ENCODE results near the gene MSL1. TPM values are rescaled to one million over a fixed set of nuclear protein-coding genes. Genes with fewer than 3 reads are reported as not detected.

The MSL1 gene
- total RNA-seq, 2 experiments from 2014 or later: 81.7 to 89.6 TPM

- no peak overlapping the region for H3K4me3 Mint-ChIP-seq
- H3K36me3 Mint-ChIP-seq (ENCODE audit: low read depth): peaks cover 5% of the 10 kb centered on the region
- CTCF ChIA-PET: no interaction called here
- H3K27ac Mint-ChIP-seq: no peak overlapping the region
- POLR2A ChIA-PET: no interaction called here
- intact Hi-C loops (cut with DNase I, micrococcal nuclease): loop anchor here in 1 of 2 experiments (5.0 kb wide), 1 partner anchor 52 kb away; no protein-coding TSS in a partner anchor
- ATAC-seq (no peak), DNase-seq (no peak)
- no peaks in the 10 kb centered on the region for H3K27me3 Mint-ChIP-seq
- no peaks in the 10 kb centered on the region for H3K9me3 Mint-ChIP-seq (ENCODE audit: low read depth)
- peaks cover 20% of the 10 kb centered on the region for H3K4me1 Mint-ChIP-seq
These were observed 42.2 kb upstream of the MSL1 start for GRCh38 chr17:40079545-40079944.

- Mint-ChIP-seq H3K9me3 (ENCODE audit: low read depth) (no peaks in the 10 kb centered on the region), H3K27ac (peak overlapping the region; percentile 38), H3K4me3 (no peak overlapping the region)
These were observed 37.3 kb upstream of the MSL1 start for GRCh38 chr17:40084477-40084876.

GRCh38 chr17:40086150-40087044 lies 35.4 kb upstream of the MSL1 start:
- DNase-seq: peak; percentile 81
- no peak overlapping the region for H3K27ac Mint-ChIP-seq
- intact Hi-C loops (cut with DNase I, micrococcal nuclease): loop anchor here (1.0 kb wide), 1 partner anchor 73 kb away; no protein-coding TSS in a partner anchor
- peaks cover 11% of the 10 kb centered on the region for H3K36me3 Mint-ChIP-seq (ENCODE audit: low read depth)
- H3K9me3 Mint-ChIP-seq (ENCODE audit: low read depth): no peaks in the 10 kb centered on the region
- peaks cover 5% of the 10 kb centered on the region for H3K4me1 Mint-ChIP-seq
- POLR2A ChIA-PET: interaction anchor here (0.6 to 0.7 kb wide), 3 partner anchors 17 to 229 kb away, joined by 3 read pairs; no protein-coding TSS in a partner anchor
- ATAC-seq: peak; percentile 78
- CTCF ChIA-PET: interaction anchor here (0.6 to 2.6 kb wide), 31 partner anchors 9 to 569 kb away, joined by 3 to 31 read pairs (median 5); partner anchors contain the start of genes CSF3, MED24 and THRA
- H3K27me3 Mint-ChIP-seq: no peaks in the 10 kb centered on the region
- H3K4me3 Mint-ChIP-seq: no peak overlapping the region

More at GRCh38 chr17:40084477-40084876, 37.3 kb upstream of the MSL1 start:
- Mint-ChIP-seq H3K36me3 (ENCODE audit: low read depth) (peaks cover 11% of the 10 kb centered on the region), H3K4me1 (peaks cover 2% of the 10 kb centered on the region), H3K27me3 (no peaks in the 10 kb centered on the region)
- intact Hi-C loops (cut with DNase I, micrococcal nuclease): no loop called here
- CTCF ChIA-PET: interaction anchor here (0.5 to 2.6 kb wide), 6 partner anchors 9 to 57 kb away, joined by 3 to 31 read pairs (median 3); partner anchors contain the start of gene MED24
- DNase-seq: no peak
- POLR2A ChIA-PET: no interaction called here
- no peak for ATAC-seq

GRCh38 chr17:40087049-40087794 lies 34.5 kb upstream of the MSL1 start:
- no peaks in the 10 kb centered on the region for H3K27me3 Mint-ChIP-seq
- DNase-seq (no peak), ATAC-seq (no peak)
- ChIA-PET POLR2A (no interaction called here), CTCF (interaction anchor here (0.7 to 2.6 kb wide), 14 partner anchors 12 to 92 kb away, joined by 3 to 31 read pairs (median 7); partner anchors contain the start of genes MED24 and THRA)
- no peak overlapping the region for H3K4me3 Mint-ChIP-seq
- no peak overlapping the region for H3K27ac Mint-ChIP-seq
- H3K9me3 Mint-ChIP-seq (ENCODE audit: low read depth): no peaks in the 10 kb centered on the region
- peaks cover 8% of the 10 kb centered on the region for H3K4me1 Mint-ChIP-seq
- peaks cover 11% of the 10 kb centered on the region for H3K36me3 Mint-ChIP-seq (ENCODE audit: low read depth)
- intact Hi-C loops (cut with DNase I, micrococcal nuclease): no loop called here

GRCh38 chr17:40087903-40088718 lies 33.7 kb upstream of the MSL1 start:
- ATAC-seq (no peak), DNase-seq (no peak)
- Mint-ChIP-seq H3K36me3 (ENCODE audit: low read depth) (peaks cover 11% of the 10 kb centered on the region), H3K9me3 (ENCODE audit: low read depth) (no peaks in the 10 kb centered on the region), H3K27ac (no peak overlapping the region), H3K27me3 (no peaks in the 10 kb centered on the region), H3K4me3 (no peak overlapping the region), H3K4me1 (peaks cover 8% of the 10 kb centered on the region)
- POLR2A ChIA-PET: no interaction called here
- CTCF ChIA-PET: interaction anchor here (0.6 to 1.0 kb wide), 3 partner anchors 22 to 258 kb away, joined by 3 to 5 read pairs (median 3); no protein-coding TSS in a partner anchor
- intact Hi-C loops (cut with DNase I, micrococcal nuclease): no loop called here

- Mint-ChIP-seq H3K9me3 (ENCODE audit: low read depth) (no peaks in the 10 kb centered on the region), H3K27me3 (no peaks in the 10 kb centered on the region), H3K4me3 (no peak overlapping the region), H3K27ac (no peak overlapping the region), H3K4me1 (peaks cover 18% of the 10 kb centered on the region), H3K36me3 (ENCODE audit: low read depth) (peaks cover 16% of the 10 kb centered on the region)
- POLR2A ChIA-PET: no interaction called here
- intact Hi-C loops (cut with DNase I, micrococcal nuclease): no loop called here
- ATAC-seq: no peak
- no peak for DNase-seq
- CTCF ChIA-PET: interaction anchor here (1.8 kb wide), 1 partner anchor 24 kb away, joined by 8 read pairs; no protein-coding TSS in a partner anchor
These were observed 32.5 kb upstream of the MSL1 start for GRCh38 chr17:40089077-40089895.

- Mint-ChIP-seq H3K27ac (no peak overlapping the region), H3K27me3 (no peaks in the 10 kb centered on the region), H3K36me3 (ENCODE audit: low read depth) (peaks cover 22% of the 10 kb centered on the region), H3K4me1 (peaks cover 28% of the 10 kb centered on the region), H3K4me3 (no peak overlapping the region), H3K9me3 (ENCODE audit: low read depth) (no peaks in the 10 kb centered on the region)
- ATAC-seq (no peak), DNase-seq (no peak)
- intact Hi-C loops (cut with DNase I, micrococcal nuclease): loop anchor here in 1 of 2 experiments (10.0 kb wide), 1 partner anchor 316 kb away; no protein-coding TSS in a partner anchor
- ChIA-PET CTCF (interaction anchor here (0.5 to 1.8 kb wide), 3 partner anchors 23 to 78 kb away, joined by 3 to 8 read pairs (median 3); partner anchors contain the start of gene THRA), POLR2A (interaction anchor here (0.6 kb wide), 1 partner anchor 39 kb away, joined by 4 read pairs; no protein-coding TSS in a partner anchor)
These were observed 31.3 kb upstream of the MSL1 start for GRCh38 chr17:40090237-40091119.

- POLR2A ChIA-PET: interaction anchor here (0.6 kb wide), 1 partner anchor 88 kb away, joined by 5 read pairs; no protein-coding TSS in a partner anchor
- CTCF ChIA-PET: interaction anchor here (2.2 kb wide), 1 partner anchor 19 kb away, joined by 7 read pairs; no protein-coding TSS in a partner anchor
- Mint-ChIP-seq H3K4me3 (no peak overlapping the region), H3K27ac (no peak overlapping the region), H3K4me1 (peaks cover 42% of the 10 kb centered on the region), H3K9me3 (ENCODE audit: low read depth) (no peaks in the 10 kb centered on the region), H3K36me3 (ENCODE audit: low read depth) (peaks cover 34% of the 10 kb centered on the region), H3K27me3 (no peaks in the 10 kb centered on the region)
- DNase-seq: no peak
- no peak for ATAC-seq
- intact Hi-C loops (cut with DNase I, micrococcal nuclease): loop anchor here in 1 of 2 experiments (10.0 kb wide), 1 partner anchor 317 kb away; no protein-coding TSS in a partner anchor
These were observed 29.9 kb upstream of the MSL1 start for GRCh38 chr17:40091691-40092397.

GRCh38 chr17:40092581-40092980 lies 29.2 kb upstream of the MSL1 start:
- peaks cover 35% of the 10 kb centered on the region for H3K36me3 Mint-ChIP-seq (ENCODE audit: low read depth)
- intact Hi-C loops (cut with DNase I, micrococcal nuclease): loop anchor here in 1 of 2 experiments (10.0 kb wide), 1 partner anchor 318 kb away; no protein-coding TSS in a partner anchor
- no peak overlapping the region for H3K27ac Mint-ChIP-seq
- POLR2A ChIA-PET: no interaction called here
- DNase-seq (no peak), ATAC-seq (no peak)
- CTCF ChIA-PET: interaction anchor here (0.7 to 2.2 kb wide), 3 partner anchors 19 to 1397 kb away, joined by 3 to 7 read pairs (median 4); no protein-coding TSS in a partner anchor
- H3K4me3 Mint-ChIP-seq: no peak overlapping the region
- H3K9me3 Mint-ChIP-seq (ENCODE audit: low read depth): no peaks in the 10 kb centered on the region
- H3K27me3 Mint-ChIP-seq: no peaks in the 10 kb centered on the region
- peaks cover 47% of the 10 kb centered on the region for H3K4me1 Mint-ChIP-seq
